Body of pancreas (tissue), 4 donors: Measurements from ENCODE around the gene TNK1.

ENCODE experiments used
- POLR2A ChIP-seq, 3 donors: fragments of 450-650 bp; IDR thresholded peaks; one replicate each; pipeline ENCODE4 v1.6.1; 2016; ENCODE audit warnings: antibody characterized with exemption in 3 of 3, mild to moderate bottlenecking in 2 of 3
- TF ChIP-seq, protein P1 (sequence below), 7 experiments: fragments of 450-650 bp in 4 of 7; fragments of 200-600 bp in 3 of 7; sonication (generic) in 3 of 7; IDR thresholded peaks; one replicate each; pipeline ENCODE4 v1.5.1; 2016 to 2019; ENCODE audit warnings: antibody characterized with exemption in 7 of 7

- TF ChIP-seq, protein P1, sequence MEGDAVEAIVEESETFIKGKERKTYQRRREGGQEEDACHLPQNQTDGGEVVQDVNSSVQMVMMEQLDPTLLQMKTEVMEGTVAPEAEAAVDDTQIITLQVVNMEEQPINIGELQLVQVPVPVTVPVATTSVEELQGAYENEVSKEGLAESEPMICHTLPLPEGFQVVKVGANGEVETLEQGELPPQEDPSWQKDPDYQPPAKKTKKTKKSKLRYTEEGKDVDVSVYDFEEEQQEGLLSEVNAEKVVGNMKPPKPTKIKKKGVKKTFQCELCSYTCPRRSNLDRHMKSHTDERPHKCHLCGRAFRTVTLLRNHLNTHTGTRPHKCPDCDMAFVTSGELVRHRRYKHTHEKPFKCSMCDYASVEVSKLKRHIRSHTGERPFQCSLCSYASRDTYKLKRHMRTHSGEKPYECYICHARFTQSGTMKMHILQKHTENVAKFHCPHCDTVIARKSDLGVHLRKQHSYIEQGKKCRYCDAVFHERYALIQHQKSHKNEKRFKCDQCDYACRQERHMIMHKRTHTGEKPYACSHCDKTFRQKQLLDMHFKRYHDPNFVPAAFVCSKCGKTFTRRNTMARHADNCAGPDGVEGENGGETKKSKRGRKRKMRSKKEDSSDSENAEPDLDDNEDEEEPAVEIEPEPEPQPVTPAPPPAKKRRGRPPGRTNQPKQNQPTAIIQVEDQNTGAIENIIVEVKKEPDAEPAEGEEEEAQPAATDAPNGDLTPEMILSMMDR (IDR thresholded peaks at IDR 0.05): no peak
- no peak for TF ChIP-seq POLR2A (IDR thresholded peaks at IDR 0.05)
These were observed 30.5 kb downstream of the TNK1 start for GRCh38 chr17:7411427-7411750.
